ENCODE measurements around the gene PAWR. TPM values are rescaled to one million over a fixed set of nuclear protein-coding genes. Genes with fewer than 3 reads are reported as not detected.
"Not testable (repeated sequence)": the region's sequence is repeated elsewhere in the genome, so short reads cannot be mapped to it uniquely, and the experiment has no call there.

PAWR gene
- total RNA-seq, 1 donor from 2014 or later, result 52.1 TPM

- Mint-ChIP-seq H3K27ac (ENCODE audit: unreplicated experiment) (no peak overlapping the region), H3K4me3 (no peak overlapping the region)
Observed at GRCh38 chr12:79635676-79636075, 55.1 kb downstream of the PAWR start.

GRCh38 chr12:79634957-79635471 is 55.8 kb downstream of the PAWR start:
- H3K4me3 Mint-ChIP-seq, result no peak overlapping the region
- H3K4me1 Mint-ChIP-seq, result no peaks in the 10 kb centered on the region
- H3K27ac Mint-ChIP-seq (ENCODE audit: unreplicated experiment), result no peak overlapping the region
- no peaks in the 10 kb centered on the region for H3K27me3 Mint-ChIP-seq (ENCODE audit: low read depth)
- H3K9me3 Mint-ChIP-seq, result no peaks in the 10 kb centered on the region
- TF ChIP-seq CTCF (conservative IDR thresholded peaks at IDR 0.05), result no peak
- no peaks in the 10 kb centered on the region for H3K36me3 Mint-ChIP-seq (ENCODE audit: low read depth)
- DNase-seq (ENCODE audit: low read depth, low spot score), result no peak

More at GRCh38 chr12:79635676-79636075, 55.1 kb downstream of the PAWR start:
- no peaks in the 10 kb centered on the region for H3K4me1 Mint-ChIP-seq
- H3K27me3 Mint-ChIP-seq (ENCODE audit: low read depth), result no peaks in the 10 kb centered on the region
- no peaks in the 10 kb centered on the region for H3K9me3 Mint-ChIP-seq
- no peak for DNase-seq (ENCODE audit: low read depth, low spot score)
- no peaks in the 10 kb centered on the region for H3K36me3 Mint-ChIP-seq (ENCODE audit: low read depth)
- no peak for TF ChIP-seq CTCF (conservative IDR thresholded peaks at IDR 0.05)

- H3K9me3 Mint-ChIP-seq, result no peaks in the 10 kb centered on the region
- H3K4me3 Mint-ChIP-seq, result no peak overlapping the region
- no peak for DNase-seq (ENCODE audit: low read depth, low spot score)
- H3K27ac Mint-ChIP-seq (ENCODE audit: unreplicated experiment), result no peak overlapping the region
- TF ChIP-seq CTCF (conservative IDR thresholded peaks at IDR 0.05), result no peak
- no peaks in the 10 kb centered on the region for H3K27me3 Mint-ChIP-seq (ENCODE audit: low read depth)
- H3K36me3 Mint-ChIP-seq (ENCODE audit: low read depth), result peaks cover 10% of the 10 kb centered on the region
- H3K4me1 Mint-ChIP-seq, result no peaks in the 10 kb centered on the region
Observed at GRCh38 chr12:79629561-79629960, 61.2 kb downstream of the PAWR start.

GRCh38 chr12:79626735-79627134 is 64.0 kb downstream of the PAWR start:
- not testable (repeated sequence) for H3K9me3 Mint-ChIP-seq; DNase-seq (ENCODE audit: low read depth, low spot score); H3K4me3 Mint-ChIP-seq; H3K27ac Mint-ChIP-seq (ENCODE audit: unreplicated experiment); H3K4me1 Mint-ChIP-seq; H3K27me3 Mint-ChIP-seq (ENCODE audit: low read depth)
- peaks cover 10% of the 10 kb centered on the region for H3K36me3 Mint-ChIP-seq (ENCODE audit: low read depth)

GRCh38 chr12:79624378-79624777 is 66.4 kb downstream of the PAWR start:
- DNase-seq (ENCODE audit: low read depth, low spot score), result no peak
- no peak for TF ChIP-seq CTCF (conservative IDR thresholded peaks at IDR 0.05)
- Mint-ChIP-seq H3K9me3 (no peaks in the 10 kb centered on the region), H3K27ac (ENCODE audit: unreplicated experiment) (no peak overlapping the region), H3K4me1 (no peaks in the 10 kb centered on the region), H3K27me3 (ENCODE audit: low read depth) (no peaks in the 10 kb centered on the region), H3K36me3 (ENCODE audit: low read depth) (peaks cover 10% of the 10 kb centered on the region), H3K4me3 (no peak overlapping the region)

- Mint-ChIP-seq H3K4me1 (no peaks in the 10 kb centered on the region), H3K27me3 (ENCODE audit: low read depth) (no peaks in the 10 kb centered on the region), H3K36me3 (ENCODE audit: low read depth) (peaks cover 6% of the 10 kb centered on the region), H3K9me3 (no peaks in the 10 kb centered on the region), H3K4me3 (no peak overlapping the region), H3K27ac (ENCODE audit: unreplicated experiment) (no peak overlapping the region)
- TF ChIP-seq CTCF (conservative IDR thresholded peaks at IDR 0.05), result no peak
- DNase-seq (ENCODE audit: low read depth, low spot score), result no peak
Observed at GRCh38 chr12:79619872-79620562, 70.7 kb downstream of the PAWR start.
